ENCODE results near the gene ELOVL5. TPM values are rescaled to one million over a fixed set of nuclear protein-coding genes. Genes with fewer than 3 reads are reported as not detected.

The ELOVL5 gene
- polyA plus RNA-seq, 1 donor: 84.0 TPM

DNA sequence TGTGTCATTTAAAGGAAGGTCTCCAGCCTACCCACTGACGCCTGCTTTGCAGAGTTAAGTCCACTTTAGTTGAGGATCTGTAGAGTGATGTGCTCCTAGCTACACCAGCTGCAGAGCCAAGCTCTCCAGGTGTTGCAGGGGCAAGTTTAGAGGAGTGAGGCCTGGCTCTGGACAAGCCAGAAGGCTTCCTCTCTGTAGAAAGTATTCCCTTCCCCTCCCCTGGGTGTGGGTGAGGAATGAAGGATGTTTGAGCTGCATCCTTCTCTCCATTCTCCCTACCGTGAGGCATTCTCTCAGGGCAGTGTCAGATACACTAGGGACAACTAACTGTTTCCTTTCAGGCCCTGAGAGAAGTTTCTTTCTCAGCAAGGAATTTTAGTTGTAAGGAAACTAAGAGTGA, 66.5 kb downstream of the ELOVL5 start:
- DNase-seq: no peak

DNA sequence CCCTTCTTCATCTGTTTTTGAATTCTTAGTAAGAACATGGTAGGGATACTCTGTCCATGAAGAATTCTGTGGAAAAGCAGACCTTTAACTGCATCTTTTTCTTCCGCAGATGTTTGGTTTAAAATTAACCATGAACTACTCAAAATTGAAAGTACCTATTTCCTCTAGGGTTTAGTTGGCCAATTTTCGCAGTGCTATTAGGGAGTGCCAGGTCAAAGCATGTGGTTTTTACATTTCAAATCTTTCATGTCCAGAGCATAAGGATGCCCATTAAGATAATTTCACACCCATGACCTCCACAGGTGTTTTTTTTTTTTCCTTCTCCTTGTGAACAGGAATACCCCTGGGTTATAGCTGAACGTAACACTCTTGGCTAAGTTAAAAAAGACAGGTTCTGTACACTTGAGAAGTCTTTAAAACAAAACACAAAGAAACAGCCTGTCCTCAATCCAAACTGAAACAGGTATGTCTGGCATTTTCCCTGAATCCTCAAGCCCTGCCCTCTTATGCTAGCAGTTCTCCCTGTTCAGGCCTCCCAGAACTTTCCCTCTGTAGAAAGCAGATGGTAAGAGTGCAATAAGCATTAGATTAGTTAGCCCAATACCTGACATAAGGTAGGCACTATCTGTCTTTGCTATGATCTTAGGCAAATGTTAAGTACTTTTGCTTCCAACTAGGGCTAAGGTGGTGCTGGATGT, 67.1 kb downstream of the ELOVL5 start:
- DNase-seq: no peak

DNA sequence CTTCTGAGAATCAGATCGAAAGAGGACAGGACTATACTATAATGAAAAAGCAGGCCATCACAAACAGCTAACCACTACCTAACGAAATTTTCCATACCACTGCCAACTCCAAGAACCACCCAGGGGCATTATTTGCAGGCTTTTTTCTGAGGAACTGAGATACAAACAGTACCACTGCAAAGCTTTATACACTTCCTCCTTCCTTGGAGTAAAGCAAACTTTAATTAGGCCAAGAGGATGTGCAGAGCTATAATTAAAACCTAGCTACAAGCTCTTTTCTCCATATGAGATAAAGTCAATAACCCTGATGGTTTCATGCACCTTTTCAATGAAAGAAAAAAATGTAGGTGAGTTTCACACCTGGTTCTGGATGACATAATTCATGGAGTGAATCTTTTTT, 68.5 kb downstream of the ELOVL5 start:
- DNase-seq: no peak

DNA sequence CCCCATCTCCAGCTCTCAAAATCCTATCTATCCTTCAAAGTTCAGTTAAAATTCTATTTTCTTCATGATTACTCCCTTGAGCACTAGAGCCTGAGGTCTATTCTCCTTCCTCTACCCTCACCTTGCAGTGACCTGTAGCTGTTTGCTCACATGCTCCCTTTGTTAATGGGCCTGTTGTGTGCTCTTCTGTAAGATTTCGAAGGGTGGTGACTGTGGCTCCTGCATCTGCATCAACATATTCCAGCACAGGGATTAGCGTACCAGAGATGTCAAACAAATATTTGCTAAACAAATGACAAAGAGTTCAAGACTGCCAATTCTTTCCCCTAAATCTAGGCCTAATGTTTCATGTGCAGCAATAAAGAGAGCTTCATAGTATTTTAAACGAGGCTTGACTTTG, 69.5 kb downstream of the ELOVL5 start:
- DNase-seq: no peak

DNA sequence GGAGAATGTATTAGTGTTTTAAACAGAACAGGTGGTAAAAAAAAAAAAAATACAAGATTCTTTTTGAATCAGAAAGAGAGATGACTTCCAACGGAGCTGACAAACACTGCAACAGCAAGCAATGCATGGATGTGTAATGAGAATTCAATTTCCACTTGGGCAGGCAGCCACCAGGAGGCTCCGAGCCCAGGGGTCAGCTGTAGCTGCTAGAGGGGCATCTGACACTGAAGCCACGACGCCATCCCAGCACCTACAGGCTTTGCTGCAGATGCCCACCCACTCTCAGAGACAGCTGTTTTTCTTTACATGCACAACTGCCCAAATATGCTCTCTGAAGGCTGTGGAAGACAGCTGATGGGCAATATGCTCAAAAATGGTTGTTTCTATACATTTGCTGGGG, 75.4 kb downstream of the ELOVL5 start:
- no peak for DNase-seq

DNA sequence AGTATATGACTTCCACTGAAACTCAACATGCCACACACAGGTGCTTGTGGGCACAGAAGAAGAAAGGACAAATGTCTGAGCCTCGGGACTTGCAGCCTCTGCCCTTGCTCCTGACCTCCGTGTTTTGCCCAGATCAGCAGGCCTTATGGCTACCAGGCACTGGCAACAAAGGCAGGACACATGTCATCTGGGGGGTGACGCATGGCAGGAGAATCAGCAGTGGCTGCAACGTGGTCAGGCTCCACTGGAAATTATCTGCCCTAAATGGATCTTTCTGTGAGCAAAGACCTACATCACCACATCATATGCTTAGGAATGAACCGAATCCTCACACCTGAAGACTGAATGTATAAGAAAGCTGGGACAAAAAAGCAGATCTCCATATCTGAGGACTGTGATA, 78.9 kb downstream of the ELOVL5 start:
- DNase-seq: no peak

DNA sequence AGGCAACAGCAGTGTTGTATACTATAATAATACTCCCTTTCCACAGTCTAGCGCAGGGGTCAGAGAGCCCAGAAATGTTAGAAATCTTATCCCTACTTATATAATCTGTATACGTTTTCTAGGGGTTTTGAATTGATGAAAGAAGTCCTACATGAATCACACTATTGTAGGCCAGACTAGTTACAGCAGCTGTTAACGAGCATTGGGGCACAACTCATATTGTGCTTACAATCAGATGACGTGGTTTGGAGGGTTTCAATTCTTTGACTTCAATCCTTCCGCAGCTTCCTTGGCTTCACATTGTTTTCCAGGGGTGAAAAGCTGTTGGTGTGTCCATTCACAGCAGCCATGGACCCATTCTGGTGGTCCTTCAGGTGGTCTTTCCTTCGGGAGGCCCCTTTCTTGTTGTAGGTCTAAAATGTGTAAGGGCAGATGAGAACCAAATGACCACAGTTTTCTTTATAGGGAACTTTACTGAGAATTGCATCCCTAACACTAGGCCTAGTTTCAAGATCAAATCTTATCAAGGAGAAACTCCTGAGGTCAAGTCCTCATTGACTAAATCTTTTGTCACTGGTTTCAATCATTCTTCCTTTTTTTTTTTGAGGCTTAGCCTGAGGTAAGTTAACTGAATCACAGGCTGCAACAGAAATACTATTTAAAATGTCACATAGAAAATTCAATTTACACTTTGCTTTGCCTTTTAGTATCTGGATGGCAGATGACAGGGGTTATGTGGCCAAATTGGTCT, 79.7 kb downstream of the ELOVL5 start:
- no peak for DNase-seq

DNA sequence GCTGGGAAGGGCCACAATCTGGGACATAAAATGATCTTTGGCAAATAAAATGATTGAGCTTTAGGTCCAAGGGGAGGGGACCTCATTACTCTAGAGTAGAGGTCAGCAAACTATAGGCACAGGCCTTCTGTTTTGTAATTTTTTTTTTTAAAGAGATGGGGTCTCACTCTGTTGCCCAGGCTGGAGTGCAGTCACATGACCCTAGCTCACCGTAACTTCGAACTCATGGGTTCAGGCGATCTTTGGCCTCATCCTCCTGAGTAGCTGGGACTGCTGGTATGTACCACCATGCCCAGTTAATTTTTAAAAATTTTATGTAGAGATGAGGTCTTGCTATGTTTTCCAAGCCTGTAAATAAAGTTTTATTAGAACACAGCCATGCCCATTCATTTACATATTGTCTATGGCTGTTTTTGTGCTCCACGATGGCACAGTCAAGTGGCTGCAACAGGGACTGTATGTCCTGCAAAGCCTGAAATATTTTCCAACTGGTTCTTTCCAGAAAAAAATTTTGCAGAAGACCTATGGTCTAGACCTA, 82.1 kb downstream of the ELOVL5 start:
- no peak for DNase-seq

DNA sequence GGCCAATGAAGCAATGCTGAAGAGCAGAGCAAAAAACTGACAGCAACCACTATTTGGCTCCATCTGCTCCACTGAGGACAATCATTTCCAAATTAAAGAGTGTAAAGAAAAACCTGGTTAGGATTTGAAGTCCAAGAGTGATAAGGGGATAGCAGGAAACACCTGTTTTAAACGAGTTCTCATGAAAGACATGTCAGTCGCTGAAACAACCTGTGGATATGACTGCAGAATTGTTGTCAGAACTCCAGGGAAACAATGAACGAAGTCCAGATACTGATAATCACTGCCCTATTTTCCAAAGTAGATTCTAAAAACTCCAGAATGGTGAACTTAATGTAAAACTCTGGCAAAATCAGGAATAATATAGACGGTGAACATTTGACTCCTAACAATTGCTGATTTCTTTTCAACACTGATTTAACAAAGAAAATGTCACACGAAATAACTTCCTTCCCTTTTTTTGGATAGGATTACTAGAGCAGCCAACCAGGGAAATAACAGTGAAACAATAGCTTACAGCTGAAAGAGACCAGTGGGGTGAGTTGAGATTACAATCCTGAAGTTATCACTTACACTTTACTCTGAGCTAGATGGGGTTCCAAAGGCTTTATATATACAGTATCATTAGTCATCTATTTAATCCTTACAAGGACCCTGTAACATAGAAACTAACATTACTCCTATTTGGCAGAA, 83.7 kb downstream of the ELOVL5 start:
- DNase-seq: no peak

DNA sequence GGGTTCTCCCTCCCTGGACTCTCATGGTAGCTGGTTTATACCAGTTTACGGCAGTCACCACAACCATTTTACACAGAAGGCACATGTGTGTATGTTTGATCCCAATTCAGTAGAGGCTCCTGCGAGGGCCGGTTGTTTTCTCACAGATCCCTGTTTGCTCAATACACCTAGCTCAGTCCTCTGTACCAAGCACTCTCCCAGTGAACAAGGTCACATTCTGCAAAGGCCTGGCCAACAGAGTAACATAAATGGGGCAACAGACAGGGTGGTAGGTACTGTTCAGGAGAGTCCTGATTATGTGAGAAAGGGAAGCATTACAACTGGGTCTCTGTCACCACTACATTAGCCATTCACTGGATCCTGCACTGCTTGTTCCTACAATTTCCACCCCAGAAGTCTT, 84.4 kb downstream of the ELOVL5 start:
- DNase-seq: no peak

DNA sequence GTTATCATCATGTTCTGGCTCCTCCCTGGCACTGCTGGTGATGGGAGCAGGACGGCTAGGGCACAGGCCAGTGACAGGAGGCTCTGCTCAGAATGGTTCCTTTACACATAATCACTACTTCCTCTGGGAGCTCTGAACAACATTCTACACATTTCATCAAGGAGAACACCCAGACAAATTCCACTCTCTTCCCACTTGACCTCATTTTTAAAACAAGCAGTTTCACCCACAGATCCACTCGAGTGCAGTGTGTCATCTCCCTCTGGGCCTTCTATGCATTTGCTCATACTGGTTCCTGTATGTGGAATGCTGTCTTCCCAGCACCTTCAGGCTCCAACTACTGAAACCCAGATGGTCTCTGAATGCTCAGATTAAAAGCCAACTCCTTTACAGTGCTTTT, 84.8 kb downstream of the ELOVL5 start:
- DNase-seq: no peak

DNA sequence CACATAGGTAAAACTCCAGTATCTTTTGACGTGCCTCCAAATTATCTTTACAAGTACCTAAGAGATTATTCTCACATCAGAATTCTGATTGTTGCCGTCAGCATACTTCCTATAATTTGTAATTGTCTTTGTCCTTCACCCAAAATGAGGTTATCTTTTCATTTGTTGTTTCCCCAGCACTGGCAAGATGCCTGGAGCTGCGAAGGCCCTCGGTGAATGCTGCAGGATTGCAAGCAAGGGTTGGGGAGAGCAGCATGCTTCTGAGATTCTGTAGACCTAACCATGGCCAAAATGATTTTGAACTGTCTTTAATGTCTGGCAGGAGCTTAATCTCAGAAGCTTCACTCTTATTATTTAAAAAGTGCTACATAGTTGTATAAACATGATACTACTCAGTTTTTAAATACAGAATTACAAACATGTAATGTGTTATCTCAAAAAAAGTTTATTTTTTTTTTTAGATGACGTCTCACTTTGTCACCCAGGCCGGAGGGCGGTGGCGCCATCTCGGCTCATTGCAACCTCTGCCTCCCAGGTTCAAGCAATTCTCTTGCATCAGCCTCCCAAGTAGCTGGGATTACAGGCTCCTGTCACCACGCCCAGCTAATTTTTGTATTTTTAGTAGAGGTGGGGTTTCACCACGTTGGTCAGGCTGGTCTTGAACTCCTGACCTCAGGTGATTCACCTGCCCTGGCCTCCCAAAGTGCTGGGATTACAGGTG, 88.7 kb downstream of the ELOVL5 start:
- DNase-seq: no peak

DNA sequence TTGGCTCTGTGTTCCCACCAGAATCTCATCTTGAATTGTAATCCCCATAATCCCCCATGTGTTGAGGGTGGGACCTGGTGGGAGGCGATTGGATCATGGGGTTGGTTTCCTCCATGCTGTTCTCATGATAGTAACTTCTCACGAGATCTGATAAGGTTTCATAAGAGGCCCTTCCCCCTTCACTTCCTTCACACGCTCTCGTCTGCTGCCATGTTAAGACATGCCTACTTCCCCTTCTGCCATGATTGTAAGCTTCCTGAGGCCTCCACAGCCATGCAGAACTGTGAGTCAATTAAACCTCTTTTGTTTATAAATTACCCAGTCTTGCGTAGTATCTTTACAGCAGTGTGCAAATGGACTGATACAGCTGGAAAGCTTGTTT, 90.0 kb downstream of the ELOVL5 start:
- no peak for DNase-seq

DNA sequence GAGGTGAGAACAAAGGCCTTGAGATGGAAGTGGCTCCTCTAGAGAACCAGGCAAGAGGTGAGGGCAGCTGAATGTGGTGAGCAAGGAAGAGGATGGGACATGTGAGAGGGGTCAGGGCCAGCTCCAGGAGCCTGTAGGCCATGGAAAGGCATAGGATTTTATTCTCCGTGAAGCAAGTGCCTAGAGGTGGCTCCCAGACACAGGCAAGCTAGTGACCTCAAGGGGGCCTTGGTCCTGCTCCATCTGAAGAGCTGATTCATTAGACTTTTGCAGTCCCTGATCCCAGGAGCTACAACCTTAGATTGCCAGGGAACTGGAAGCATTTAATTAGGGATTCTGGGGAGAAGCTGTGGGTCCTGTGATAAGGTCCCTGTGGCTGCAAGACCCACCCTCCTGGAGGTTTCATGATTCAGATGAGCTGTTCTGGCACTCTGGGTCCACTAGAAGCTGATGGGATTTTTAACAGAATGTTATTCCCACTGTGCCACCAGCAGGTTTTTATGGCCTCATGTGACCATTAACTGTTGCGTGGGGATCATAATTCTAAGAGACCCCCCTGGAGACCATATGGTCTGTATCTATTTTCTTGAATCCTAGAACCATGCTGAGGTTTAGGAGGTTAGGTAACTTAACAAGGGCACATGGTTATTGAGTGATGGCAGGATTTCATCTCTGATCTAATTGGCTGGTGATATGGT, 90.5 kb downstream of the ELOVL5 start:
- no peak for DNase-seq

DNA sequence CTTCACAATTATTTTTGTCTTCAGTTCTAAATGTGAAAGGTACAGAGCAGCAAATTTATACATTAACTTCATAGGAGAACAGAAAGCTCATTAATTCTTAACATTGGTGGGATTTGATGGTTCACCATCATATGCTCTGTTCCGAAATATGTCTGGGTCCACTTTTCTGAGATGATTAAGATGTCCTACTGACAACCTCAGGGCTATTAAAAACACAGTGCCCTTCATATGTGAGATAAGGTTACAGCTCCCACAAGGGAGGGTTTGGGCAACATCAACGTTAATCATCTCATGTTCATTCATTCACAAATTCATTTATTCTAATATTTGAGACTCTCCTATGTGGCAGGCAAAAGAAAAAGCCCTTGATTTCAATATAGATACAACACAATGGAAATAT, 91.2 kb downstream of the ELOVL5 start:
- DNase-seq: no peak

DNA sequence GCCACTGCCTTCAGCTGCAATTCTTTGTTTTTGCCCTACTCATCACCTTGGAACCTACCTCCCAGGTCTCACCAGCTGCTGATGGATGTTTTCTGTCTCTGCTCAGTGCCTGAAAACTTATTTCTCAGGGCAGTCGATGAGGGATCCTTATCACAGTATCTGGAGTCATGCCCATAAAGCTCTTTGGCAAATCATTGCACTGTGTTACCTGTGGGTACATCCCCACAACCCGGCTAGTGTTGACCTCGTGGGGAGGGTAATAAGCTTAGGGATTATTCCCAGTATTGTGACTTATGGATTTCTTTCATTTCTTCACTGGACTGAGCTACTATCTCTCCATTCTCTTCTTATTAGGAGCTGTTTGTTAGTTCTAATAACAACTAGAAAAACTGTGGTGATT, 91.7 kb downstream of the ELOVL5 start:
- DNase-seq: no peak

DNA sequence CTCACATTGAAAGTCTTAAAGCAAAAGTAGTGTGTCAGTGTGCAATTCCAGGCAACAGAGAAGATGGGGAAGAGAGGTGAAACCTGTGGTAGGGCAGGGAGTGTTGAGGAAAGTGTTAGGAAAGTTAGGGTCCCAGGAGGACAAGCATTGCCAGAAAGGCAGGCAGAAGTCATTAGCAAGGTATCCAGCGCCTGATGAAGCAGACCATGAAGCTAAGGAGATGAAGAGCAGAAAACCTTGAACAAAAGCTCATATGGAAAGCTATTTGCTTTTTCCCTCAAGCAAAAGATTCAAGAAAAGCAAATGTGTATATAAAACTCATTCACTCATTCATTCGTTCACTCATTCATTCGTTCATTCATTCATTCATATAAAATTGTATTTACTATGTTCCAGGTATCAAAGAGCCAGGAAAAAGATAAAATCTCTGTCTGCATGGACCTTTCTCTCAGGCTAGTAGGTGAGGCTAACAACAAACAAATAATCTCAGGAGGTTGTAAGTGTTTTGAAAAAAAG, 96.5 kb downstream of the ELOVL5 start:
- DNase-seq: no peak

DNA sequence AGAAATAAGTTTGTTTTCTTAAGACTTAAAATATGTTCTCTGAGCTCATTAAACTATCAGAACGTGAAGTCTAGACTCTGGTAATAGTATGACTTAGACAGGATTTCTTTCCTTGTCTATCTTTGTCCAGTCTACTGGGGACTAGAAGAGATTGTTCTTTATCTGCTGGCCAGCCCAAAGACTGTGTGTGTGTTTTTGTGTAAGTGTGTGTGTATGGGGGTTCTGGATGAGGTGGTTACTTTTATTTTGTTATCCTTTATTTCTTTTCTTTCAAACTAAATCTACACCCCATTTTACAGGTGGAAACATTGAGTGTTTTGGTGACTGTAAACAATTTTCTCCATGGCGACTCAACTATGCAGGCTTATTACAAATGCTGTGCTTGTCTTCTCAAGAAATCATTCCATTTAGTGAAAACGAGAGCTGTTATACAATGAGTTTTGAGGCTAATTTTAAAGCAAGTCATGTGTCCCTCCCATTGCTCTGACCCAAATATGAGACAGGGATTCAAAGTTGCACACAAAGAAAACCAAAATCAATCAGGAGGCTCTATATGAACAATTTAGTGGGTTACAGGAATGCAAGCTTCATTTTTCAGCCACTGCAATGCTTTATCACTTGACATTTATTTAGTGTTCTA, 97.6 kb downstream of the ELOVL5 start:
- no peak for DNase-seq

DNA sequence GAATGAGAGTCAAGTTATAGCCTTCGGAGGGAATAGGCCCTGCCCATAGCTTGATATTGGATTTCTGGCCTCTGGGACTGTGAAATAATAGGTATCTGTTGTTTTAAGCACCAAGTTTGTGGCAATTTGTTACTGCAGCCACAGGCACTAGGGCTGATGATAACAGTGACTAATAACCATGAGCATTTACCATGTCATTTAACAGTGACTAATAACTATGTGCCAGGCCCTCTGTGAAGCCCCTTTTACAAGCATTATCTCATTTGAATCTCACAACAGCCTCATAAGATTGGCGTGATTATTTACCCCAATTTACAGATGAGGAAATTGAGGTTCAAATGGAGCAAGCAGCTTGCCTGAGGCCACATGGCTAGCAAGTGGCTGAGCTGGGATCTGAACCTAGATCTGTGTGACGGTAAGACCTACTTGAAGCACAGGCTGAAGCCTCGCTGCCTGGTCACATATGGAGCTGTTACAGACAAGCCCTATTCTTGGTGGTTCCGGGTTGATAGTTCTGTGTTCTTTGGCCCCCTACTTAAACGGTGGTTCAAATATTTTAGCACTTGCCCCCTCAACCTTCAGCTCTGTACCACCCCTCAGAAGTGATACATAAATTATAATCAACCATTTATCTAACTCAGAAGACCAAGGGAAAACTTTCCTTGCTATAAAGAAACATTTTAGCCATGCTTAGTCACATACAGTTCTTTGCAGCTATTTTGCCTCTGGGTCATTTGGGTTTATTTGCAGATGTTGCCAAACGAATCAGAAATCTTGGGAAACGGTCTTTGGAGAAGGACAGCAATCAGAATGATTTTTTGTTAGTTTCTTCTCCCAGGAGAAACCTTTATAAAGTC, 98.3 kb downstream of the ELOVL5 start:
- DNase-seq: no peak

DNA sequence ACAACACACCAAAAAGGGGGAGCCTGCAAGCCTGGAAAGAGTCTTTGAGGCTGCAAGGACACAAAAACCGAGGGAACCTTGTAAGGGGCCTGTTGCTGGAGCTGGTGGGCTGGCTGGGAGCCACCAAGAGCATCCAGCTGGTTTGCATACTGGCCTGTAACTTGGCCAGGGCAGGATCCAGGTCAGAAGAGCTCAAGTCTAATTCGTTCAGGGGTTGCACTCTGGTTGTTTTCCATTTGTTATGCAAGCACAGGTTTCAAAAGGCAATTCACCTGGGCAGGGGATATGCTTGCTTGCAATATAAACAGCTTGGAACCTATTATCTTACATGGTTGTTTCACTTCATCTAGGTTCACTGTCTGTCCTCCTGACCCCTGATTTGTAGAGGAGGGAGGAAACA, 101.8 kb downstream of the ELOVL5 start:
- DNase-seq: no peak
